Measurements from ENCODE around the gene ZNF438. TPM values are rescaled to one million over a fixed set of nuclear protein-coding genes. Genes with fewer than 3 reads are reported as not detected.

Gene ZNF438
- total RNA-seq, 1 donor from 2014 or later, result 3.9 TPM

GRCh38 chr10:30882281-30882680 is 149.4 kb downstream of the ZNF438 start:
- Mint-ChIP-seq H3K27ac (no peak overlapping the region), H3K9me3 (no peaks in the 10 kb centered on the region), H3K4me3 (no peak overlapping the region), H3K27me3 (no peaks in the 10 kb centered on the region), H3K4me1 (no peaks in the 10 kb centered on the region), H3K36me3 (ENCODE audit: low read depth) (no peaks in the 10 kb centered on the region)
- intact Hi-C loops (cut with micrococcal nuclease), result no loop called here
- DNase-seq (no peak), ATAC-seq (ENCODE audit: low read depth) (no peak)
- CTCF ChIA-PET, result no interaction called here
- no peak for TF ChIP-seq CTCF (IDR thresholded peaks at IDR 0.05)
- POLR2A ChIA-PET, result no interaction called here

- ATAC-seq (ENCODE audit: low read depth), result no peak
These were observed 152.7 kb downstream of the ZNF438 start for GRCh38 chr10:30878920-30879319.

GRCh38 chr10:30877111-30877510 is 154.6 kb downstream of the ZNF438 start:
- no peaks in the 10 kb centered on the region for H3K9me3 Mint-ChIP-seq
- ATAC-seq (ENCODE audit: low read depth) (no peak), DNase-seq (no peak)
- no peak overlapping the region for H3K27ac Mint-ChIP-seq
- TF ChIP-seq CTCF (IDR thresholded peaks at IDR 0.05), result no peak
- H3K27me3 Mint-ChIP-seq, result no peaks in the 10 kb centered on the region
- ChIA-PET CTCF (no interaction called here), POLR2A (no interaction called here)
- intact Hi-C loops (cut with micrococcal nuclease), result no loop called here
- H3K36me3 Mint-ChIP-seq (ENCODE audit: low read depth), result peaks cover 2% of the 10 kb centered on the region
- H3K4me3 Mint-ChIP-seq, result no peak overlapping the region
- H3K4me1 Mint-ChIP-seq, result no peaks in the 10 kb centered on the region

More at GRCh38 chr10:30878920-30879319, 152.7 kb downstream of the ZNF438 start:
- no peak for DNase-seq
- intact Hi-C loops (cut with micrococcal nuclease), result no loop called here
- no peak overlapping the region for H3K4me3 Mint-ChIP-seq
- no peaks in the 10 kb centered on the region for H3K9me3 Mint-ChIP-seq
- no peaks in the 10 kb centered on the region for H3K4me1 Mint-ChIP-seq
- H3K36me3 Mint-ChIP-seq (ENCODE audit: low read depth), result peaks cover 2% of the 10 kb centered on the region
- ChIA-PET POLR2A (no interaction called here), CTCF (no interaction called here)
- TF ChIP-seq CTCF (IDR thresholded peaks at IDR 0.05), result no peak
- H3K27ac Mint-ChIP-seq, result no peak overlapping the region
- H3K27me3 Mint-ChIP-seq, result no peaks in the 10 kb centered on the region

GRCh38 chr10:30873411-30873810 is 158.3 kb downstream of the ZNF438 start:
- POLR2A ChIA-PET, result no interaction called here
- H3K27ac Mint-ChIP-seq, result no peak overlapping the region
- CTCF ChIA-PET, result no interaction called here
- H3K4me1 Mint-ChIP-seq, result no peaks in the 10 kb centered on the region
- H3K4me3 Mint-ChIP-seq, result no peak overlapping the region
- TF ChIP-seq CTCF (IDR thresholded peaks at IDR 0.05), result no peak
- no peak for DNase-seq
- no peaks in the 10 kb centered on the region for H3K27me3 Mint-ChIP-seq
- intact Hi-C loops (cut with micrococcal nuclease), result no loop called here
- H3K36me3 Mint-ChIP-seq (ENCODE audit: low read depth), result peaks cover 2% of the 10 kb centered on the region
- H3K9me3 Mint-ChIP-seq, result no peaks in the 10 kb centered on the region
- ATAC-seq (ENCODE audit: low read depth), result no peak

GRCh38 chr10:30870896-30871295 is 160.8 kb downstream of the ZNF438 start:
- Mint-ChIP-seq H3K27me3 (no peaks in the 10 kb centered on the region), H3K4me1 (no peaks in the 10 kb centered on the region), H3K4me3 (no peak overlapping the region), H3K36me3 (ENCODE audit: low read depth) (peaks cover 2% of the 10 kb centered on the region), H3K9me3 (no peaks in the 10 kb centered on the region), H3K27ac (no peak overlapping the region)
- ATAC-seq (ENCODE audit: low read depth), result no peak
- intact Hi-C loops (cut with micrococcal nuclease), result no loop called here
- ChIA-PET CTCF (no interaction called here), POLR2A (no interaction called here)
- TF ChIP-seq CTCF (IDR thresholded peaks at IDR 0.05), result no peak
- no peak for DNase-seq

Measured in activated B cell treated with CpG ODN at 0.5 μM for 24 hours (primary cell).